Lower leg skin (tissue), 4 donors: ENCODE measurements around the gene POU1F1. TPM values are rescaled to one million over a fixed set of nuclear protein-coding genes. Genes with fewer than 3 reads are reported as not detected.

Experiments
- DNase-seq, 2 donors: peaks; one replicate each; pipeline ENCODE4 v3.0.0-alpha.2; 2019; ENCODE audit warnings: low spot score in 2 of 2
- H3K4me3 ChIP-seq: fragments of 200-600 bp; sonication (generic); 2 replicates; pipeline ENCODE4 v1.5.1; 2017; ENCODE audit warnings: mild to moderate bottlenecking, low read depth; ENCODE audit not compliant: poor library complexity, severe bottlenecking
- CTCF ChIP-seq, 3 donors: fragments of 450-650 bp; IDR thresholded peaks; one replicate each; pipeline ENCODE4 v1.5.1; 2016; ENCODE audit warnings: antibody characterized with exemption in 3 of 3, mild to moderate bottlenecking in 3 of 3, moderate library complexity in 2 of 3
- POLR2A ChIP-seq, 2 donors: fragments of 450-650 bp; IDR thresholded peaks; one replicate each; pipeline ENCODE4 v1.6.1; 2016 to 2017; ENCODE audit warnings: antibody characterized with exemption in 2 of 2, mild to moderate bottlenecking in 1 of 2, moderate library complexity in 1 of 2
- WGBS, 2 donors: methylation state at CpG; one replicate each; pipeline ENCODE4 v1.1.5; 2018; 5-methylcytosine and 5-hydroxymethylcytosine counted together
- intact Hi-C: fragments of 100-400 bp; cut with DNase I; formaldehyde crosslinking; loops from one replicate; pipeline ENCODE4 v1.15.0; 2023; ENCODE audit warnings: low total_unique reads
- total RNA-seq, 4 donors: library from RNA; depleted of rRNA; stranded (reverse); fragments of >200 nt; gene quantifications; one replicate each; pipeline ENCODE4 v1.1.0, GENCODE V29; 2016

The POU1F1 gene
- total RNA-seq, 4 donors from 2014 or later = not detected

- TF ChIP-seq CTCF (IDR thresholded peaks at IDR 0.05) (no peak), POLR2A (IDR thresholded peaks at IDR 0.05) (no peak)
- no peak for DNase-seq
- no peak overlapping the region for H3K4me3 ChIP-seq
- intact Hi-C loops = no loop called here
Measured at GRCh38 chr3:87269723-87270122, 6.7 kb downstream of the POU1F1 start.

- WGBS, 2 donors = 81 to 82% methylated on average over 4 of the region's 4 CpGs
- TF ChIP-seq CTCF (IDR thresholded peaks at IDR 0.05) (no peak), POLR2A (IDR thresholded peaks at IDR 0.05) (no peak)
- intact Hi-C loops = no loop called here
- DNase-seq = no peak
- no peak overlapping the region for H3K4me3 ChIP-seq
Measured at GRCh38 chr3:87268646-87269211, 7.7 kb downstream of the POU1F1 start.

- intact Hi-C loops = no loop called here
- DNase-seq = no peak
- WGBS, 2 donors = 90 to 91% methylated on average over 8 of the region's 8 CpGs
- TF ChIP-seq CTCF (IDR thresholded peaks at IDR 0.05) = no peak
- TF ChIP-seq POLR2A (IDR thresholded peaks at IDR 0.05) = no peak
- no peak overlapping the region for H3K4me3 ChIP-seq
Measured at GRCh38 chr3:87267953-87268645, 8.3 kb downstream of the POU1F1 start.

- 70 to 74% methylated on average over 2 of the region's 2 CpGs for WGBS, 2 donors
- intact Hi-C loops = no loop called here
- TF ChIP-seq POLR2A (IDR thresholded peaks at IDR 0.05) (no peak), CTCF (IDR thresholded peaks at IDR 0.05) (no peak)
- H3K4me3 ChIP-seq = no peak overlapping the region
- no peak for DNase-seq
Measured at GRCh38 chr3:87261925-87262324, 14.5 kb downstream of the POU1F1 start.

- TF ChIP-seq POLR2A (IDR thresholded peaks at IDR 0.05) (no peak), CTCF (IDR thresholded peaks at IDR 0.05) (no peak)
- WGBS, 2 donors = 36 to 39% methylated on average over 4 of the region's 4 CpGs
- intact Hi-C loops = no loop called here
- no peak overlapping the region for H3K4me3 ChIP-seq
- no peak for DNase-seq
Measured at GRCh38 chr3:87260270-87260669, 16.1 kb downstream of the POU1F1 start.

- no peak overlapping the region for H3K4me3 ChIP-seq
- no peak for DNase-seq
- TF ChIP-seq POLR2A (IDR thresholded peaks at IDR 0.05) (no peak), CTCF (IDR thresholded peaks at IDR 0.05) (no peak)
- WGBS, 2 donors = 91 to 98% methylated on average over 1 of the region's 1 CpG
- intact Hi-C loops = no loop called here
Measured at GRCh38 chr3:87250009-87250408, 26.4 kb downstream of the POU1F1 start.
